HEK293T (cell line): ENCODE results near the gene ZNF879.
A peak's percentile ranks its signal among the peaks of the same experiment; 100 is the strongest.

Source experiments
- CTCF ChIA-PET: fragments of 350-600 bp; formaldehyde crosslinking; extraction: SDS; loops from one replicate; lab custom pipeline; 2021; ENCODE audit warnings: antibody characterized with exemption, inconsistent platforms; lab: Yijun Ruan, JAX
- POLR2A ChIA-PET: fragments of 350-600 bp; formaldehyde crosslinking; extraction: SDS; loops from one replicate; lab custom pipeline; 2020; ENCODE audit warnings: antibody characterized with exemption, inconsistent platforms; lab: Yijun Ruan, JAX
- DNase-seq: peaks from one replicate; pipeline ENCODE4 v3.0.0; 2012; ENCODE audit warnings: mixed read lengths; ENCODE audit errors: extremely low spot score
- ARNT ChIP-seq: fragments of 450-650 bp; IDR thresholded peaks from 2 replicates; pipeline ENCODE4 v1.6.1; 2017; ENCODE audit warnings: mild to moderate bottlenecking
- BHLHE40 ChIP-seq: fragments of 450-650 bp; IDR thresholded peaks from 2 replicates; pipeline ENCODE4 v1.6.1; 2016; ENCODE audit warnings: mild to moderate bottlenecking, moderate library complexity, borderline replicate concordance
- CTBP1 ChIP-seq: fragments of 450-650 bp; IDR thresholded peaks from 2 replicates; pipeline ENCODE4 v1.6.1; 2016; ENCODE audit warnings: borderline replicate concordance
- ELF4 ChIP-seq: fragments of 450-650 bp; IDR thresholded peaks from 2 replicates; pipeline ENCODE4 v1.6.1; 2017; ENCODE audit warnings: antibody characterized with exemption
- FOXA1 ChIP-seq: fragments of 450-650 bp; IDR thresholded peaks from 2 replicates; pipeline ENCODE4 v1.6.1; 2016; ENCODE audit warnings: mild to moderate bottlenecking
- FOXK2 ChIP-seq: fragments of 450-650 bp; IDR thresholded peaks from 2 replicates; pipeline ENCODE4 v1.6.1; 2016; ENCODE audit warnings: mild to moderate bottlenecking
- FOXM1 ChIP-seq: fragments of 450-650 bp; IDR thresholded peaks from 2 replicates; pipeline ENCODE4 v1.6.1; 2017; ENCODE audit warnings: mild to moderate bottlenecking, borderline replicate concordance
- HDGF ChIP-seq: fragments of 450-650 bp; IDR thresholded peaks from 2 replicates; pipeline ENCODE4 v1.6.1; 2017; ENCODE audit warnings: antibody characterized with exemption, borderline replicate concordance
- L3MBTL2 ChIP-seq: fragments of 450-650 bp; conservative IDR thresholded peaks from 2 replicates; pipeline ENCODE4 v1.6.1; 2016; ENCODE audit warnings: mild to moderate bottlenecking
- LEF1 ChIP-seq: fragments of 450-650 bp; IDR thresholded peaks from 2 replicates; pipeline ENCODE4 v1.6.1; 2017; ENCODE audit warnings: mild to moderate bottlenecking, borderline replicate concordance
- NFRKB ChIP-seq: fragments of 450-650 bp; IDR thresholded peaks from 2 replicates; pipeline ENCODE4 v1.6.1; 2016; ENCODE audit warnings: mild to moderate bottlenecking, moderate library complexity
- PKNOX1 ChIP-seq: fragments of 450-650 bp; IDR thresholded peaks from 2 replicates; pipeline ENCODE4 v1.6.1; 2016
- SP1 ChIP-seq: fragments of 450-650 bp; IDR thresholded peaks from 2 replicates; pipeline ENCODE4 v1.6.1; 2017
- SUZ12 ChIP-seq: fragments of 450-650 bp; IDR thresholded peaks from 2 replicates; pipeline ENCODE4 v1.6.1; 2016; ENCODE audit warnings: mild to moderate bottlenecking
- TARDBP ChIP-seq: fragments of 450-650 bp; IDR thresholded peaks from 2 replicates; pipeline ENCODE4 v1.6.1; 2016
- ZNF384 ChIP-seq: fragments of 450-650 bp; IDR thresholded peaks from 2 replicates; pipeline ENCODE4 v1.6.1; 2016

ZNF879 gene

GRCh38 chr5:179023528-179024189 lies at the start of gene ZNF879:
Gene ZNF879, plus strand, starts transcription at chr5:179023804. Its CDS starts 1,201 bp downstream, at chr5:179025005.
- peak; percentile 96 for DNase-seq
- CTCF ChIA-PET, result no interaction called here
- POLR2A ChIA-PET, result no interaction called here
- TF ChIP-seq L3MBTL2 (peak; percentile 77), FOXK2 (no peak), FOXA1 (no peak)

- TF ChIP-seq L3MBTL2 (no peak), SUZ12 (no peak), HDGF (no peak), ARNT (no peak), SP1 (no peak), BHLHE40 (no peak), FOXK2 (no peak), ZNF384 (no peak), ELF4 (no peak), PKNOX1 (no peak), NFRKB (no peak), FOXM1 (no peak), LEF1 (no peak), TARDBP (no peak), FOXA1 (no peak), CTBP1 (no peak)
- POLR2A ChIA-PET, result no interaction called here
- CTCF ChIA-PET, result no interaction called here
- no peak for DNase-seq
Observed at GRCh38 chr5:178981381-178981780, 42.2 kb upstream of the ZNF879 start.

DNA sequence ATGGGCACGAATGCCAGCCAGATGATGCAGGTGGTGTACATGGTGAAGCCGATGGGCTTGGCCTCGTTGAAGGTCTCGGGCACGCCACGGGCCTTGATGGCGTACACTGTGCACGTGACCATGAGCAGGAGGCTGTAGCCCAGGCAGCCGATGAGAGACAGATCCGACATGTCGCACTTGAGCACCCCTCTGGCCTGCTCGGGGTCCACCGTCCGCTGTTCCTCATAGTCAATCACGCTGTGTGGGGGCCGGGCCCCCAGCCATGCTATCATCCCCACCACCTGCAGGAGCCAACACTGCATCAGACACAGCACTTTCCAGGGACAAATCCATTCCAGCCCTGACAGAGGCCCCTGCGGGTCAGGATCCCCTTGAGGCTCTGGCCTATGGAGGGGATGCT lies 40.7 kb upstream of the ZNF879 start:
- DNase-seq, result no peak
- CTCF ChIA-PET, result no interaction called here
- POLR2A ChIA-PET, result no interaction called here
- TF ChIP-seq SP1, result no peak
- TF ChIP-seq L3MBTL2, result no peak
- TF ChIP-seq SUZ12, result no peak
- no peak for TF ChIP-seq ARNT
- no peak for TF ChIP-seq FOXK2
- TF ChIP-seq CTBP1, result no peak
- TF ChIP-seq FOXA1, result no peak
- no peak for TF ChIP-seq LEF1
- TF ChIP-seq PKNOX1, result no peak
- TF ChIP-seq TARDBP, result no peak
- no peak for TF ChIP-seq HDGF
- TF ChIP-seq ZNF384, result no peak
- no peak for TF ChIP-seq FOXM1
- no peak for TF ChIP-seq BHLHE40

DNA sequence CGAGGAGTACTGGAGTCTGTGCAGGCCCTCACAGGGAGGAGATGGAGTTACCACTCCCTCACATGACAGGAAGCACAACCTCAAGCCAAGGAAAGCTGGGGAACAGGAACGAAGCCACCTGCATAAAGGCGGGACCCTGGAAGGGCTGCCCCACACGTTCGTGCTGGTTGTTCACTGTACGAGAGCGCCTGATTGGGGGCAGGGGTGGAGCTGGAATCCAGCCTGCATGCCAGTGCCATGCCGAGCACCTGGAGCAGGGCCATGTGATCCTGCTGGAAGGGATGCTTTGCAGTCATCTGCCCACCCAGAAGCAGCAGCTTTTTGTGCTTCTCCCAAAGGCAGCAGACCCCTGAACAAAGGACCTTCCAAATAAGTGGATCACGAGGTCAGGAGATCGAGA lies 39.9 kb upstream of the ZNF879 start:
- ChIA-PET CTCF (no interaction called here), POLR2A (no interaction called here)
- DNase-seq, result no peak
- TF ChIP-seq TARDBP, result no peak
- TF ChIP-seq ELF4, result no peak
- no peak for TF ChIP-seq ARNT
- TF ChIP-seq L3MBTL2, result no peak
- TF ChIP-seq NFRKB, result no peak
- no peak for TF ChIP-seq FOXM1

DNA sequence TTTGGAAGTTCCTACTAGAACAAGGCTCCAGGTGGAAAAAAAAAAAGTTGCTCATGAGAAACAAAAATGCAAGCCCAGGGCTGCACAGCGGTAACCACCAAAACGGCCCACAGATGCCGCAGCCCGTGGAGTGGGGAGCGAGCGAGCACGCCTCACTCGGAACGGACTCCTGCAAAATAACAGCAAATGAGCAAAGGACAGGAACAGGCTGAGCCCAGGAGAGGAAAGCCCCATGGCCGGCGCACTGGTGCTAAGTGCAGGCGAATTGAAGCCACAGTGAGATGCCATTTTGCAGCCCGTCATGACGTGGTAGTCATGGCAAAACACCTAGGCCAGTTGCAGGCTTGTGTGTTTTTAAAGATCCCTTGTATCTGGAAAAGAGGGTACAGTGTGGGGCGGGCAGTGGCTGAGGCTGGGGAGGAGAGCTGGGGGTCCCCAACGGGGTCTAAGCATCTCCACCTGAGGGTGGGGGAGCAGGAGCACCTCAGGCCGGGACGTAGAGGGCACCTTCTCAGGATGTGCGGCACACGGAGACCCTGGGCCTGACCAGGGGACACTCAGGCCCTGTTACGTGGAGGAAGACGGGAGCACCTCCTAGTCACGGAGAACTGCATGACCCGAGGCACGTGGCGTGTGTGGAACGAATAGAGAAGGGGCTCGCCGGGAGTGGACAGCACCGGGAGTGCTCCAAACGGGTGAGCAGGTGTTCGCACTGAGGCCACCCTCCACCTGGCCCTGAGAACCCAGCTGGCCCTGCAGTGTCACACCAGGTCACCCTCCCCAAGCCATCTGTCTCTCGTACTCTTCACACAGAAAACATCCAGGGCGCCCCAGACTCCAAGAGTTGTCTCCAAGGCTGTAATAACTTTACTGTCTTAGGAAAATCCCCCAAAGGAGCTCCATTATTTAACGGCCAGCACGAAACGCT lies 39.2 kb upstream of the ZNF879 start:
- DNase-seq, result no peak
- TF ChIP-seq PKNOX1 (no peak), ARNT (no peak), ZNF384 (no peak), HDGF (no peak), LEF1 (no peak), FOXA1 (no peak), SUZ12 (no peak)
- ChIA-PET CTCF (no interaction called here), POLR2A (no interaction called here)

- TF ChIP-seq CTBP1 (no peak), LEF1 (no peak), ZNF384 (no peak), ELF4 (no peak), SP1 (no peak), FOXA1 (no peak), HDGF (no peak), FOXK2 (no peak), L3MBTL2 (no peak), TARDBP (no peak), PKNOX1 (no peak), NFRKB (no peak), SUZ12 (no peak), BHLHE40 (no peak), ARNT (no peak), FOXM1 (no peak)
- ChIA-PET CTCF (no interaction called here), POLR2A (no interaction called here)
- DNase-seq, result no peak
Observed at GRCh38 chr5:178986326-178986960, 37.2 kb upstream of the ZNF879 start.
